Body of pancreas (tissue), 4 donors: Measurements from ENCODE around the gene ADAMTS2. TPM values are rescaled to one million over a fixed set of nuclear protein-coding genes. Genes with fewer than 3 reads are reported as not detected.

Experiments used
- ATAC-seq: fragments of 150-250 bp; one replicate; pipeline ENCODE4 v1.9.1; 2016
- DNase-seq, 4 donors: peaks; one replicate each; pipeline ENCODE4 v3.0.0-alpha.2; 2019
- H3K27ac ChIP-seq, 4 donors: fragments of 200-600 bp; sonication (generic); 1 replicate in 3 of 4; 2 replicates in 1 of 4; pipeline versions ENCODE4 v1.5.1 to v1.6.1; 2016 to 2019; ENCODE audit warnings: mild to moderate bottlenecking in 1 of 4, mixed read lengths in 1 of 4, moderate library complexity in 1 of 4
- H3K27me3 ChIP-seq, 2 donors: fragments of 200-600 bp; sonication (generic); one replicate each; pipeline ENCODE4 v1.6.0; 2016; ENCODE audit warnings: mild to moderate bottlenecking in 1 of 2
- H3K36me3 ChIP-seq, 2 donors: fragments of 200-600 bp; sonication (generic); replicated peaks in 1 of 2; 2 replicates each; pipeline ENCODE4 v1.5.1; 2016; ENCODE audit warnings: low read depth in 2 of 2; ENCODE audit not compliant: insufficient read depth in 1 of 2
- H3K4me1 ChIP-seq: fragments of 200-600 bp; sonication (generic); one replicate; pipeline ENCODE4 v1.6.0; 2016
- H3K4me3 ChIP-seq, 2 donors: fragments of 200-600 bp; sonication (generic); 1 replicate in 1 of 2; 2 replicates in 1 of 2; pipeline ENCODE4 v1.5.1; 2016 to 2019
- H3K9me3 ChIP-seq, 3 donors: fragments of 200-600 bp; sonication (generic); 1 replicate in 2 of 3; 2 replicates in 1 of 3; pipeline ENCODE4 v1.5.1; 2016
- POLR2A ChIP-seq, 3 donors: fragments of 450-650 bp; IDR thresholded peaks; one replicate each; pipeline ENCODE4 v1.6.1; 2016; ENCODE audit warnings: antibody characterized with exemption in 3 of 3, mild to moderate bottlenecking in 2 of 3
- WGBS, 2 donors: methylation state at CpG; one replicate each; pipeline ENCODE4 v1.1.5; 2017; 5-methylcytosine and 5-hydroxymethylcytosine counted together
- intact Hi-C: fragments of 100-400 bp; cut with DNase I; formaldehyde crosslinking; loops from one replicate; pipeline ENCODE4 v1.15.1; 2023
- total RNA-seq, 2 donors: library from RNA; depleted of rRNA; stranded (reverse); fragments of >200 nt; gene quantifications; one replicate each; pipeline ENCODE4 v1.1.0, GENCODE V29; 2016
- TF ChIP-seq, protein P1 (sequence below), 7 experiments: fragments of 450-650 bp in 4 of 7; fragments of 200-600 bp in 3 of 7; sonication (generic) in 3 of 7; IDR thresholded peaks; one replicate each; pipeline ENCODE4 v1.5.1; 2016 to 2019; ENCODE audit warnings: antibody characterized with exemption in 7 of 7

The ADAMTS2 gene
- total RNA-seq, 2 donors from 2014 or later: 9.1 to 19.1 TPM

DNA sequence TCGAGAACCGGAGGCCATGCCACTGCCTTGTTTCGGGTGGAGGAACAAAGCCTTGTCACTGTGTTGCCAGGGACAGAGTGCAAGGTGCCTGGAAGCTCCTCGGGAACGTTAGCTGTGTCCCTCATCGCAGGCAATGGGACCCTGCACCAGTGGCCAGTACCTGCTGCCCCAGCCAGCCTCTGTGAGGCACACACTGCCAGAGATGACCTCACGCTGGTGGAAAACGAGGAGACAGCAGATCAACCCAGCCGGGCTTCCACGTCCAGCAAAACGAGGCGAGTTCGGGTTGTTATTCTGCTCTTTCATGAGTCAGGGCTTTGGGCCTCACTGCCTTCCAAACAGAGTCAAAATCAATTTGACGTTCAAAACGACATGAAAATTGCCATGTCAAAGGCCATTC lies 104.1 kb downstream of the ADAMTS2 start:
- ATAC-seq (no peak), DNase-seq (peak in 2 of 4 donors; percentile 5 to 9)
- Histone ChIP-seq H3K36me3 (no peaks in the 10 kb centered on the region), H3K27ac (no peak overlapping the region), H3K27me3 (no peaks in the 10 kb centered on the region), H3K4me3 (no peak overlapping the region), H3K4me1 (no peaks in the 10 kb centered on the region), H3K9me3 (no peaks in the 10 kb centered on the region)
- intact Hi-C loops: no loop called here
- TF ChIP-seq, protein P1, sequence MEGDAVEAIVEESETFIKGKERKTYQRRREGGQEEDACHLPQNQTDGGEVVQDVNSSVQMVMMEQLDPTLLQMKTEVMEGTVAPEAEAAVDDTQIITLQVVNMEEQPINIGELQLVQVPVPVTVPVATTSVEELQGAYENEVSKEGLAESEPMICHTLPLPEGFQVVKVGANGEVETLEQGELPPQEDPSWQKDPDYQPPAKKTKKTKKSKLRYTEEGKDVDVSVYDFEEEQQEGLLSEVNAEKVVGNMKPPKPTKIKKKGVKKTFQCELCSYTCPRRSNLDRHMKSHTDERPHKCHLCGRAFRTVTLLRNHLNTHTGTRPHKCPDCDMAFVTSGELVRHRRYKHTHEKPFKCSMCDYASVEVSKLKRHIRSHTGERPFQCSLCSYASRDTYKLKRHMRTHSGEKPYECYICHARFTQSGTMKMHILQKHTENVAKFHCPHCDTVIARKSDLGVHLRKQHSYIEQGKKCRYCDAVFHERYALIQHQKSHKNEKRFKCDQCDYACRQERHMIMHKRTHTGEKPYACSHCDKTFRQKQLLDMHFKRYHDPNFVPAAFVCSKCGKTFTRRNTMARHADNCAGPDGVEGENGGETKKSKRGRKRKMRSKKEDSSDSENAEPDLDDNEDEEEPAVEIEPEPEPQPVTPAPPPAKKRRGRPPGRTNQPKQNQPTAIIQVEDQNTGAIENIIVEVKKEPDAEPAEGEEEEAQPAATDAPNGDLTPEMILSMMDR (IDR thresholded peaks at IDR 0.05): no peak
- no peak for TF ChIP-seq POLR2A (IDR thresholded peaks at IDR 0.05)
- 59 to 67% methylated on average over 13 to 15 of the region's 15 CpGs for WGBS, 2 donors

DNA sequence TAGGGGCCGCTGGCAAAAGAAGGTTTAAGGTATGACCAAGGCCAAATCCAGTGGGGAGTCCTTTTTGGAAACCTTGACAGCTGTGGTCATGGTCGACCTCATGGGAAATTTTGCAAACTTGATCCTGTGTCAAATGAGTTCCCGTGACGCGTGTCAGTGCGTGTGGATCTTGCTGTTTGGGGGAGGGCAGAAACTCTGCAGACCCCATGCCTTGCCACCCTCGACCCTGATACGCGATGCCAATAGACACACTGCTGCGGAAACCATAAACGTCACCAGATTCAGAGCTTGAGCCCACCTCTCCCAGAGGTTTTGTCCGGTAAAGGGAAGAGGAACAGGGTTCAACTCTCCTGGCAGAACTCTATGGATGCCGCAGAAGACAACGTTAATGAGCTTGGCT lies 104.7 kb downstream of the ADAMTS2 start:
- H3K27me3 ChIP-seq: no peaks in the 10 kb centered on the region
- H3K27ac ChIP-seq: no peak overlapping the region
- H3K36me3 ChIP-seq: no peaks in the 10 kb centered on the region
- ATAC-seq (no peak), DNase-seq (peak in 2 of 4 donors; percentile 2 to 3)
- H3K9me3 ChIP-seq: no peaks in the 10 kb centered on the region
- TF ChIP-seq, protein P1 (IDR thresholded peaks at IDR 0.05): no peak
- no peak for TF ChIP-seq POLR2A (IDR thresholded peaks at IDR 0.05)
- H3K4me3 ChIP-seq: no peak overlapping the region
- H3K4me1 ChIP-seq: no peaks in the 10 kb centered on the region
- intact Hi-C loops: no loop called here
- WGBS, 2 donors: 80 to 82% methylated on average over 9 to 14 of the region's 14 CpGs

DNA sequence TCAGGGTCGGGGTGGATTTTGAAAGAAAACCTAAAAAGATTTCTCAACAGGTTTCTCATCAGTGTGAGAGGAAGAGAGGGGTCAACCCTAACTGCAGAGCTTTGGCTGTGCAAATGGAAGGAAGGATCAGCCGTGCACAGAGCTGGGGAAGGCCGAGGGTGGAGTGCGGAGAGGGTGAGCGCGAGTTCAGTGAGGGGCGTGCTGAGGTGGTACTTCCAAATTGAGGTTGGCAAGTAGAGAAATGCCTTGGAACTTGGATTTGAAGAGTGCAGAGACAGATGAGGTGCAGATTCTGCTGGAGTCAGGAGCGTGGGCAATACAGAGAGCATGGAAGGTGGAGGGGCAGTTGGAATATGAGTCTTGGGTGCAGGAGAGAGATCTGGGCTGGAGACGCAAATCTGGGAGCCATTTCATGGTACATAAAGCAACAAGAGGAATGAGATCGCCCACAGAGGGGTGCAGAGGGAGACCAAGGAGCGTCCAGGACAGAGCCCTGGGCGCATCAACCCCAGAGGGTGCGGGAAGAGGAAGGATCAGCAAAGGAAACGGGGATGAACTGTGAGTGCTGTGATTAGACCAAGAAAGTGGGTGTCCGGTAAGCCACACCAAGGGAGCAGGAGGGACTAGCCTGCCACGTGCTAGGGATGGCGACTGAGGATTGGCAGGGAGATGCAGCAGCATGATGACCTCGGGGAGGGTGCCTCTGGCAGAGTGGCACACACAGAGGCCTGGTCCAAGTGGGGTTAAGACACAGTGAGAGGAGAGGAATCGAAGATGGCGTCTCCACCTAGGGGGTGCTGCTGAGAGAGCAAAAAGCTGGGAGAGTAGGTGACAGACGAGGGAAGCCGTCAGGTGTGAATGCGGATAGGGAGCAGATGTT lies 105.8 kb downstream of the ADAMTS2 start:
- Histone ChIP-seq H3K4me1 (no peaks in the 10 kb centered on the region), H3K27ac (no peak overlapping the region), H3K36me3 (no peaks in the 10 kb centered on the region), H3K27me3 (no peaks in the 10 kb centered on the region), H3K4me3 (no peak overlapping the region), H3K9me3 (no peaks in the 10 kb centered on the region)
- TF ChIP-seq POLR2A (IDR thresholded peaks at IDR 0.05): no peak
- TF ChIP-seq, protein P1 (IDR thresholded peaks at IDR 0.05): no peak
- DNase-seq: peak in 2 of 4 donors; percentile 1 to 5
- intact Hi-C loops: no loop called here
- WGBS, 2 donors: 65 to 71% methylated on average over 23 of the region's 23 CpGs
- no peak for ATAC-seq

DNA sequence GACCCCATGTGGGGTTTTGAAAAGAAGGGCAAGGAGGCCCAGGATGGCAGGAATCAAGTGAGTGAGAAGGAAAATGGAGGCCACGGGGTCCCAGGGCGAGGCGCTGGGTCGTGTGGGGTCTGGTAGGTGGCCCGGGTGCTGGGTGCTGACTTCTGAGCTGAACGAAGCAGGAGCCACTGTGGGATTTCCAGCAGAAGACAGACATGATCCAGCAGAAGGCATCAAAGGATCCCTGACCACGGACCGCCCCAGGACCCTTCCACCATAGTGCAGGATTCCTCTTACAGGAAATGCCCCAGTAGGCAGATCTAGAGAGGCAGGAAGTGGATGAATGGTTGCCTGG lies 106.7 kb downstream of the ADAMTS2 start:
- TF ChIP-seq, protein P1 (IDR thresholded peaks at IDR 0.05): no peak
- no peak for TF ChIP-seq POLR2A (IDR thresholded peaks at IDR 0.05)
- DNase-seq: no peak
- no peak overlapping the region for H3K27ac ChIP-seq
- no peaks in the 10 kb centered on the region for H3K4me1 ChIP-seq
- WGBS, 2 donors: 75% methylated on average over 8 of the region's 8 CpGs
- intact Hi-C loops: no loop called here
- no peak overlapping the region for H3K4me3 ChIP-seq
- H3K36me3 ChIP-seq: no peaks in the 10 kb centered on the region
- ATAC-seq: no peak
- H3K27me3 ChIP-seq: no peaks in the 10 kb centered on the region
- no peaks in the 10 kb centered on the region for H3K9me3 ChIP-seq
